ENCODE measurements around the gene TYMP.
"Not testable (repeated sequence)": the region's sequence is repeated elsewhere in the genome, so short reads cannot be mapped to it uniquely, and the experiment has no call there.

The TYMP gene

DNA sequence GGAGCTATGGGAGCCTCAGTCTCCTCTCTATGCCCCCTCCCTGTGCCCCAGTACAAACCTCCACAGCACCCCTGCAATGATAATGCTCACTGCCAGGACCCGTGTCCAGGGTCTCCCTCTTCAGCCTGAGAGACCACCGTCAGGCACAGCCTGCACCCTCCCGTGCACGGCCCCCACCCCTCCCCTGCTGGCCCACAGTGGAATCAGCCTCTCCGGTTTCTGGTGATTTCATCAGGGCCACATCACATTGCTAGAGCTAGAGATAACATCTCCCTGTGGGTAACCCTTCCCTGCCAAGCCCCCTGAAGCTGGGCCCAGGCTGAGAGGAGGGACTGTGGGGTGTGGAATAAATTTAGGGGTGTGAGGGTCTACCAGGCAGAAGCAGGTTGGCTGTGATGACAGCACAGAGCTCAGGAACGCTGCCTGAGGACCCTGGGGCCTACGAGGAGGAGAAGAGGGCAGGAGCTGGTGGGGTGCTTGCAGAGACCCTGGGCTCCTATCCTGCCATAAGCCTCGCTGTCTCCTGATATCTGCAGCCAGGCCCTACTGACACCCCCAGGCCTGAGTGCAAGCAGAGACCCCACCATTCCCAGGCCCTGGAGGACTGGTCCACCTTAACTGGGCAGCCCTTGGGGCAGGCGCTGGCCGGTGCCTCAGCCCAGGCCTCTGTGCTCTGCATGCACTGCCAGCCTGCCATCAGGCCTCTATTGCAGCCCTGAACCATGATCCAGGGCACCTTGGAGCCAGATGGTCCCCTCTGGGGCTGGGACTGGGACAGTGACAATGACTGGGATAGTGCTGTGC lies 15.9 kb upstream of the TYMP start, which contains the start of gene KLHDC7B:
KLHDC7B (plus strand) TSS at position 378 of the 804 bp plus-strand sequence; CDS start at position 723, 345 bp downstream.
- TF ChIP-seq, protein P1, sequence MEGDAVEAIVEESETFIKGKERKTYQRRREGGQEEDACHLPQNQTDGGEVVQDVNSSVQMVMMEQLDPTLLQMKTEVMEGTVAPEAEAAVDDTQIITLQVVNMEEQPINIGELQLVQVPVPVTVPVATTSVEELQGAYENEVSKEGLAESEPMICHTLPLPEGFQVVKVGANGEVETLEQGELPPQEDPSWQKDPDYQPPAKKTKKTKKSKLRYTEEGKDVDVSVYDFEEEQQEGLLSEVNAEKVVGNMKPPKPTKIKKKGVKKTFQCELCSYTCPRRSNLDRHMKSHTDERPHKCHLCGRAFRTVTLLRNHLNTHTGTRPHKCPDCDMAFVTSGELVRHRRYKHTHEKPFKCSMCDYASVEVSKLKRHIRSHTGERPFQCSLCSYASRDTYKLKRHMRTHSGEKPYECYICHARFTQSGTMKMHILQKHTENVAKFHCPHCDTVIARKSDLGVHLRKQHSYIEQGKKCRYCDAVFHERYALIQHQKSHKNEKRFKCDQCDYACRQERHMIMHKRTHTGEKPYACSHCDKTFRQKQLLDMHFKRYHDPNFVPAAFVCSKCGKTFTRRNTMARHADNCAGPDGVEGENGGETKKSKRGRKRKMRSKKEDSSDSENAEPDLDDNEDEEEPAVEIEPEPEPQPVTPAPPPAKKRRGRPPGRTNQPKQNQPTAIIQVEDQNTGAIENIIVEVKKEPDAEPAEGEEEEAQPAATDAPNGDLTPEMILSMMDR (IDR thresholded peaks at IDR 0.05; ENCODE audit: low read depth, low read length) = 0 out of 2 replicates have a peak, but pooled peaks have one; percentile 15
- no peak within 1 kb of the TSS for H3K4me3 ChIP-seq (ENCODE audit: low read depth, low read length)

DNA sequence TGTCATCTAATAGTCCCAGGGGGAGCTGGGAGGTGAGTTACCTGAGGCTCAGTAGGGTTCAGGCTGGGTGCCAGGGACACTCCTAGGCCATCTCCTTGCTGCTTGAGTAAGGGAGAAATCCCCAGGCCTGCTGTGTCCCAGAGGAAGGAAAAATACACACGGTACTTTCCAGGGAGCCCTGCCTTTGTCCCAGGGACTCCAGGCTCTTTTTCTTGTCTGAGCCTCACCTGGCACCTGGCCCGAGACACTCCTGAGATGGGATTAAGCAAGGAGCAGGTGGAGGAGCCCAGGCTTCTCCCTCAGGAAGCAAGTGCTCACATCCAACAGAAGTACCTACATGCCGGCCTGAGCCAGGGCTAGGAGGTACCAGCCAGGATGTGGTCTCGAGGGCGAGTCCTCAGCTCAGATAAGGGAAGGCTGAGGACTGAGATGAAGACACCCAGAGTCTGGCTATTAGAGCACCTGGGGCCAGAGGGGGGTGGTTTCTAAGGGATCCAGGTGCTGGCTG lies 15.0 kb upstream of the TYMP start:
- TF ChIP-seq, protein P1 (IDR thresholded peaks at IDR 0.05; ENCODE audit: low read depth, low read length) = no peak
- H3K4me3 ChIP-seq (ENCODE audit: low read depth, low read length) = no peak overlapping the region

DNA sequence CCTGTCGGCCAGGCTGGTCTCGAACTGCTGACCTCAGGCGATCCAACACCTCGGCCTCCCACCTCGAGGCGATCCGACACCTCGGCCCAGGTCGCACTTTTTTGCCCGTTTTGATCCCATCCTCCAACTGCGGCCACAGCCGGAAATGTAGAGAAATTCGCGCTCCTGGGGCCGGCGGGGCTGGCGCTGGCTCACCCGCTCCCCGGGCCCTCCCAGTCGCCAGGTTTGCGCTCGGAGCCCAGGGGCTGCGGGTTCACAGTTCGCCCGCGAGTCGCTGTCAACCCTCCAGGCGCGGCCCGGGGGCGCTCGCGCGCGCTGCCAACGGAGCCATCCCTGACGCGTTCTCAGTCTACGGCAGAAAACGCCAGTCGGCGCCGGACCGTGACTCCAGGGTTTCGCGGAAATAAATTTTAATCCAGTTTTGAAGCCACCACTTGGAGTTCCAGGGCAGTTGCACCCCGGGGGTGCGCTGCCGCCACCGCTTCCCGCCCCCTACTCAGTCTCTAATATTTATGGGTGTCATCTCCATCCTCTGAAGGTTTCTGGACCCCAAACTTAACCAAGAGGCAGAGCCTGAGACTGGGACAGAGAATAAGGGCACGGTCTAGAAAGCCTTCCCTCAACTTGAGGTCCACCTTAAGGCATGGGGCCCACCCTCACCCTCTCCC lies 14.4 kb upstream of the TYMP start:
- H3K4me3 ChIP-seq (ENCODE audit: low read depth, low read length) = no peak overlapping the region
- TF ChIP-seq, protein P1 (IDR thresholded peaks at IDR 0.05; ENCODE audit: low read depth, low read length) = peak; percentile 54

DNA sequence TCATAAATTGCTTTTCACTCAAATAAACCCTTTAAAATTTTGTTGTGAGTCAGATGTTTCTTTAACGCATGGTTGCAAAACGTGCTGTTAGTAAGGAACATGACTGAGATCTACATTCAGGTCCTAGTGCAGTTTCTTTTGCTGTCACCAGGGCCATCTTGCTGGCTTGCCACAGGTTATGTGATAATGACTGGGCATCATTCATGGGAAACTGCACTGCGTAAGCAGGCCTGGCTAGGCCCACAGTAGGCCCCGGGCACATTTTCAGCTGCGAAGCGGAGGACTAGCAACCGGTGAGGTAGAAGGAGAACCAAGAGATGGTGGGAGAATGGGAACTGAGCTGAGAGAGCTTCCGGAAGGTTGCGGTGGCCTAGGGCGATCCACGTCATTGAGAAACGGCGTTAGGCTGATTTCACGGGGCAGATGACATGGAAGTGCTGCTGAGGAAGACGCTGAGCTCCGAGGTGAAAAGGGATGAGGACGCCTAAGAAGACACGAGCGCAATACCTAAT lies 12.7 kb upstream of the TYMP start:
- TF ChIP-seq, protein P1 (IDR thresholded peaks at IDR 0.05; ENCODE audit: low read depth, low read length) = no peak
- no peak overlapping the region for H3K4me3 ChIP-seq (ENCODE audit: low read depth, low read length)

DNA sequence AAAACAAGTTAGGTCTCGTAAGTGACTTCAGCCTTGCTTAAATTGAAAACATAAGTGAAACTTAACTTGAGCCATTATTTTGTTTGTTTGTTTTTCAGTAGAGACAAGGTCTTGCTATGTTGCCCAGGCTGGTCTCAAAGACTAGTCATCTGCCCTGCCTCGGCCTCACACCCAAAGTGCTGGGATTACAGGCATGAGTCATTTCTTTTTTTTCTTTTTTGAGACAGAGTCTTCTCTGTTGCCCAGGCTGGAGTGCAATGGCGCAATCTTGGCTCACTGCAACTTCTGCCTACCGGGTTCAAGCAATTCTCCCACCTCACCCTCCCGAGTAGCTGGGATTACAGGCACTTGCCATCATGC lies 11.8 kb upstream of the TYMP start:
- H3K4me3 ChIP-seq (ENCODE audit: low read depth, low read length) = not testable (repeated sequence)

DNA sequence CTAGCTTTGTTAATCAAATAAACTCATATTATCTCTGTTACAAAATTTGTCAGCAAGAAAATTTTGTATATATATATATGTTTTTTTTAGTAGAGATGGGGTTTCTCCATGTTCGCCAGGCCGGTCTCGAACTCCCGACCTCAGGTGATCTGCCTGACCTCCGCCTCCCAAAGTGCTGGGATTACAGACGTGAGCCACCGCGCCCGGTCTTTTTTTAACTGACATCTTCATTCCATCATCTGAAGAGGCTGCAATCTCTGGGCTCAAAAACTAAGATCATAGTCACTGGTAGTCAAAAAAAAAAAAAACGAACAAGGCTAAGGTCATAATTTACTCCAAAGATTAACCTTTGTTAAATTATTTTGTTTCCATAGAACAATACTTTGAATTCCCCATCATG lies 10.6 kb upstream of the TYMP start:
- TF ChIP-seq, protein P1 (IDR thresholded peaks at IDR 0.05; ENCODE audit: low read depth, low read length) = no peak
- no peak overlapping the region for H3K4me3 ChIP-seq (ENCODE audit: low read depth, low read length)

DNA sequence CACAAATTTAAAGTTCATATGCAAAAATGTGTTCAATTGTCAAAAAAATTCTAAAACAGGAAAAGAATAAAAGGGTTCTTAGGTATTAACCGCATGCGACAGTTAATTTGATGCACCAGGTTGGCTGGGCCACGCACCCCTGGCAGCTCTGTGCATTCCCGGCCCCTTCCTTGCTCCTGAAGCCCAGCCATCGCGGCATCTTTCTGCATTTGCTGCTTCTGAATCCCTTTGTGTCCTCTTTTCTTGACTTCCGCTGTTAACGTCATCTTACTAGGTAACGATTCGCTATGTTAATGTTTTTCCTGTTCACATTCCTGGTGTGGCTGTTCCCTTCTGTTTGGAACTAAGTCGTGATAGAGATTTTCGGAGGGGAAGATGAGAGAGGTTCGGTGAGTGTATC lies 8.0 kb upstream of the TYMP start:
- TF ChIP-seq, protein P1 (IDR thresholded peaks at IDR 0.05; ENCODE audit: low read depth, low read length) = no peak
- H3K4me3 ChIP-seq (ENCODE audit: low read depth, low read length) = no peak overlapping the region

All from WI38 (cell line).